Measurements from ENCODE around the gene SMYD5. TPM values are rescaled to one million over a fixed set of nuclear protein-coding genes. Genes with fewer than 3 reads are reported as not detected.

The SMYD5 gene
- total and polyA plus RNA-seq, 2 donors (not counting 1 experiment from before 2014, with no cell fraction given), result 31.9 to 41.0 TPM

GRCh38 chr2:73175663-73176204, 38.3 kb upstream of the SMYD5 start:
- peaks cover 0 to 58% (median 16%) of the 10 kb centered on the region in 4 experiments for H3K27me3 ChIP-seq (replicated peaks in 1 of 4; ENCODE audit: control extremely low read depth in 1 of 4, control insufficient read depth in 3 of 4, insufficient read depth in 4 of 4, low read length in 3 of 4)
- intact Hi-C loops (cut with micrococcal nuclease), result loop anchor here (2.0 to 10.0 kb wide), 4 partner anchors 13 to 1251 kb away; partner anchors contain the start of gene RAB11FIP5
- no peaks in the 10 kb centered on the region for H3K9me3 Mint-ChIP-seq (ENCODE audit: insufficient read depth)
- CTCF ChIA-PET, result interaction anchor here (1.1 to 6.6 kb wide), 9 partner anchors 35 to 404 kb away, joined by 3 to 137 read pairs (median 23); partner anchors contain the start of genes RAB11FIP5, SMYD5 and SPR
- H3K4me1 ChIP-seq (ENCODE audit: control insufficient read depth in 2 of 2, insufficient read depth in 2 of 2, low read length in 2 of 2), result peaks cover 24 to 28% of the 10 kb centered on the region in 2 donors
- no peak overlapping the region for H3K27ac Mint-ChIP-seq
- peak overlapping the region in 4 of 5 experiments; percentile 40 to 76 (median 68) for H3K4me3 ChIP-seq (ENCODE audit: control extremely low read depth in 1 of 5, extremely low read depth in 1 of 5, insufficient read depth in 1 of 5, low read depth in 2 of 5, low read length in 4 of 5)
- WGBS (ENCODE audit: insufficient coverage), result under 1% methylated on average over 52 of the region's 59 CpGs
- H3K4me3 Mint-ChIP-seq, result peak overlapping the region; percentile 94
- peak; percentile 74 for DNase-seq
- POLR2A ChIA-PET, result no interaction called here
- peak overlapping the region in 1 of 2 donors; percentile 19 for H3K27ac ChIP-seq (ENCODE audit: low read length in 2 of 2)
- H3K4me2 ChIP-seq (replicated peaks; ENCODE audit: low read depth, low read length, poor library complexity, severe bottlenecking), result peak overlapping the region; percentile 89
- peak overlapping the region; percentile 94 for H2AFZ ChIP-seq (ENCODE audit: insufficient read depth, low read depth, low read length, poor library complexity, severe bottlenecking)
- H3K9ac ChIP-seq (ENCODE audit: low read length), result peak overlapping the region; percentile 67
- H3K79me2 ChIP-seq (ENCODE audit: control insufficient read depth, insufficient read depth, low read length), result no peaks in the 10 kb centered on the region
- no peaks in the 10 kb centered on the region for H3K36me3 ChIP-seq (replicated peaks in 1 of 2; ENCODE audit: control extremely low read depth in 1 of 2, control insufficient read depth in 1 of 2, extremely low read depth in 1 of 2, insufficient read depth in 2 of 2, low read length in 1 of 2)
- no peaks in the 10 kb centered on the region for H3K9me3 ChIP-seq (ENCODE audit: control extremely low read depth in 1 of 3, control insufficient read depth in 2 of 3, insufficient read depth in 1 of 3, low read length in 2 of 3)
- TF ChIP-seq CTCF (IDR thresholded peaks at IDR 0.05), result no peak
- no peak for TF ChIP-seq EZH2 (IDR thresholded peaks at IDR 0.05; ENCODE audit: borderline replicate concordance, insufficient read depth, low read depth, low read length, poor library complexity, severe bottlenecking)
- no peaks in the 10 kb centered on the region for H4K20me1 ChIP-seq (ENCODE audit: control insufficient read depth, insufficient read depth, low read length, poor library complexity, severe bottlenecking)
- H3K4me1 Mint-ChIP-seq, result peaks cover 16% of the 10 kb centered on the region
- ATAC-seq (ENCODE audit: low read depth), result peak; percentile 29
- H3K27me3 Mint-ChIP-seq, result peaks cover 55% of the 10 kb centered on the region

Data from B cell (primary cell).